Panc1 (cell line): ENCODE measurements around the gene SLC39A7. TPM values are rescaled to one million over a fixed set of nuclear protein-coding genes. Genes with fewer than 3 reads are reported as not detected.

Experiments
- ATAC-seq: fragments of 200-7000 bp; cut with Tn5 transposase; 2 replicates; pipeline ENCODE4 v1.9.1; 2020; ENCODE audit warnings: mild to moderate bottlenecking, moderate library complexity
- BruUV-seq: library from RNA; stranded (reverse); fragments of 400-500 nt; replicated peaks from 2 replicates; lab custom pipeline; 2021; lab: Mats Ljungman, UMichigan
- CTCF ChIA-PET: fragments of 300-600 bp; sonication (Branson Sonifier 250); formaldehyde crosslinking; loops from one replicate; lab custom pipeline; 2022; ENCODE audit warnings: antibody characterized with exemption; lab: Charles Lee
- POLR2A ChIA-PET: fragments of 300-600 bp; sonication (Branson Sonifier 250); formaldehyde crosslinking; loops from one replicate; lab custom pipeline; 2022; ENCODE audit warnings: antibody characterized with exemption; lab: Charles Lee
- DNase-seq: peaks from one replicate; pipeline ENCODE4 v3.0.0-alpha.2; 2010; ENCODE audit warnings: low read depth, low spot score
- H3K27ac ChIP-seq: 2 replicates; pipeline ENCODE4 v1.5.1; 2011; ENCODE audit warnings: mild to moderate bottlenecking, low read length, inconsistent platforms
- H3K27me3 ChIP-seq: fragments of 200-500 bp; sonication (Bioruptor generic); 2 replicates; pipeline ENCODE4 v1.6.0; 2014; ENCODE audit warnings: low read length, inconsistent platforms; ENCODE audit not compliant: control insufficient read depth, insufficient read depth
- H3K36me3 ChIP-seq: fragments of 200-500 bp; sonication (Bioruptor generic); 2 replicates; pipeline ENCODE4 v1.5.1; 2014; ENCODE audit warnings: inconsistent platforms, mild to moderate bottlenecking, low read length, moderate library complexity; ENCODE audit not compliant: control insufficient read depth, insufficient read depth
- H3K4me1 ChIP-seq: 2 replicates; pipeline ENCODE4 v1.5.1; 2011; ENCODE audit warnings: inconsistent platforms, mild to moderate bottlenecking, low read length, moderate library complexity; ENCODE audit not compliant: control insufficient read depth, insufficient read depth
- H3K4me3 ChIP-seq, 2 experiments: 2 replicates each; pipeline ENCODE4 v1.5.1; 2011 to 2012; ENCODE audit warnings: low read depth in 2 of 2, low read length in 2 of 2, mild to moderate bottlenecking in 2 of 2, inconsistent platforms in 1 of 2, moderate library complexity in 1 of 2
- H3K9me3 ChIP-seq: fragments of 200-500 bp; sonication (Bioruptor generic); 2 replicates; pipeline ENCODE4 v1.5.1; 2014; ENCODE audit warnings: low read depth, mild to moderate bottlenecking, inconsistent platforms, low read length, moderate library complexity; ENCODE audit not compliant: control insufficient read depth, insufficient read depth
- CTCF ChIP-seq: fragments of 450-650 bp; IDR thresholded peaks from 2 replicates; pipeline ENCODE4 v1.5.1; 2017; ENCODE audit warnings: mild to moderate bottlenecking
- POLR2AphosphoS5 ChIP-seq: IDR thresholded peaks from 2 replicates; pipeline ENCODE4 v1.6.1; 2012; ENCODE audit warnings: mild to moderate bottlenecking, low read depth, low read length, moderate library complexity
- REST ChIP-seq, 2 experiments: IDR thresholded peaks; 2 replicates each; pipeline ENCODE4 v1.6.1; 2011 to 2012; ENCODE audit warnings: low read depth in 2 of 2, control low read depth in 1 of 2, low read length in 1 of 2, mild to moderate bottlenecking in 1 of 2, moderate library complexity in 1 of 2; ENCODE audit not compliant: insufficient read depth in 1 of 2
- SIN3A ChIP-seq: IDR thresholded peaks from 2 replicates; pipeline ENCODE4 v1.6.1; 2012; ENCODE audit warnings: low read depth, mild to moderate bottlenecking, low read length, moderate library complexity, borderline replicate concordance; ENCODE audit not compliant: insufficient read depth
- TCF7L2 ChIP-seq: IDR thresholded peaks from 2 replicates; pipeline ENCODE4 v1.6.1; 2011; ENCODE audit warnings: mild to moderate bottlenecking, low read depth, low read length, inconsistent platforms
- in situ Hi-C: cut with HindIII; loops from 2 replicates; pipeline ENCODE4 v1.10.0; 2016; ENCODE audit warnings: low sequenced_read_pairs, low pct_unique_long_range_greater_than_20kb
- intact Hi-C: fragments of 100-400 bp; cut with micrococcal nuclease; formaldehyde crosslinking; loops from one replicate; pipeline ENCODE4 v1.10.0; 2022; ENCODE audit not compliant: unreplicated experiment
- total RNA-seq: library from RNA; stranded (reverse); gene quantifications from one replicate; pipeline ENCODE4 v1.2.1, GENCODE V29; 2021; ENCODE audit not compliant: unreplicated experiment

The SLC39A7 gene
- total RNA-seq, 1 experiment from 2014 or later: 135 TPM

GRCh38 chr6:33243476-33243875 lies 42.8 kb downstream of the SLC39A7 start:
- Histone ChIP-seq H3K4me1 (no peaks in the 10 kb centered on the region), H3K36me3 (no peaks in the 10 kb centered on the region), H3K4me3 (no peak overlapping the region), H3K27me3 (no peaks in the 10 kb centered on the region), H3K27ac (no peak overlapping the region), H3K9me3 (no peaks in the 10 kb centered on the region)
- intact Hi-C loops: loop anchor here (10.0 kb wide), 1 partner anchor 229 kb away; no protein-coding TSS in a partner anchor
- ATAC-seq (no peak), DNase-seq (no peak)
- TF ChIP-seq REST (IDR thresholded peaks at IDR 0.05; ENCODE audit: insufficient read depth in 1 of 2, low read depth in 2 of 2, low read length in 1 of 2): no peak
- ChIA-PET CTCF (interaction anchor here (0.6 kb wide), 1 partner anchor 213 kb away, joined by 4 read pairs; no protein-coding TSS in a partner anchor), POLR2A (interaction anchor here (0.7 kb wide), 1 partner anchor 33 kb away, joined by 6 read pairs; the partner anchor contains the start of gene B3GALT4)
- in situ Hi-C loops: no loop called here
- BruUV-seq: no TSS peak

DNA sequence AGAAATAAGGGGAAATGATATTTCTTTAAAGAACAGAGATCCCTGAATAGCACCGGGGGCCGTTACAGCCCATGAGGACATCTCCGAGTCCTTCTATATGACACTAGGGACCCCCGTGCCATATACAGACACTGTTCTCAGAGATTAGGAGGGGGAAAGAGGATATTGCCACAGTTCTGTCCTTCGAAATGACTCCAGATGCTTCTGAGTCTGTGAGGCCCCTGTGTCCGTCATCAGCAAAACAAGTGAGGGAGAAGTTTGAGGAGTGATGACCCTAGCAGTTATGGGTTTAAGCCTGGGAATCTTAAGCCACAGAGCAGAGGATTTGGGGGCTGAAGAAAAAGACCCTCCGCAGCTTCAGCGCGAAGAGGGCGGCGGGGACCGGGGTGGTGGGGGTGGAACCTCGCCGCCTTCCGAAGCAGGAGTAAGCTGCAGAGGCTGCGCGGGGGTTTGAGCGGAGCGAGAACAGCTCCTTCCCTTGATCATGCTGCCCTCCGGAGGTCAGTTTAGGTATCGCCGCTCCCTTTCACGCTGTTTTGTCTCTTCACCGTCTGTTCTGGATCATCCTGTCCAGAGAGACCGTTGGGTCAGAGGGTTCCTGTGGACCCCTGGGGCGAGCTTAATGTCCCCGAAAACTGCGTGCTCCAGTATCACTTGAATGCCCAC lies 47.4 kb downstream of the SLC39A7 start:
- H3K27me3 ChIP-seq: no peaks in the 10 kb centered on the region
- no peaks in the 10 kb centered on the region for H3K9me3 ChIP-seq
- H3K27ac ChIP-seq: peak overlapping the region; percentile 90
- ATAC-seq: peak; percentile 68
- in situ Hi-C loops (no loop called here), intact Hi-C loops (loop anchor here (2.0 to 10.0 kb wide), 2 partner anchors 129 to 233 kb away; no protein-coding TSS in a partner anchor)
- TF ChIP-seq POLR2AphosphoS5 (0 out of 2 replicates have a peak, but pooled peaks have one; percentile 36), CTCF (peak; percentile 95), TCF7L2 (no peak), SIN3A (0 out of 2 replicates have a peak, but pooled peaks have one; percentile 77), REST (IDR thresholded peaks at IDR 0.05; ENCODE audit: insufficient read depth in 1 of 2, low read depth in 2 of 2, low read length in 1 of 2) (no peak)
- peak overlapping the region; percentile 67 to 82 for H3K4me3 ChIP-seq
- POLR2A ChIA-PET: interaction anchor here (0.6 kb wide), 1 partner anchor 23 kb away, joined by 3 read pairs; the partner anchor contains the start of gene VPS52
- no TSS peak for BruUV-seq
- CTCF ChIA-PET: interaction anchor here (0.5 to 1.9 kb wide), 15 partner anchors 12 to 754 kb away, joined by 3 to 9 read pairs (median 5); no protein-coding TSS in a partner anchor
- peak; percentile 83 for DNase-seq
- H3K36me3 ChIP-seq: peaks cover 4% of the 10 kb centered on the region; the same call in 1 of the 2 replicates
- peaks cover 14% of the 10 kb centered on the region for H3K4me1 ChIP-seq
